Activated naive CD4-positive, alpha-beta T cell (primary cell): ENCODE results near the gene SLC37A1.

Source experiments
- DNase-seq, 4 experiments: peaks; one replicate each; lab custom pipeline; 2025; lab: John Stamatoyannopoulos, UW

The SLC37A1 gene

GRCh38 chr21:42578761-42579415 is 65.2 kb downstream of the SLC37A1 start:
- DNase-seq, result no peak

DNA sequence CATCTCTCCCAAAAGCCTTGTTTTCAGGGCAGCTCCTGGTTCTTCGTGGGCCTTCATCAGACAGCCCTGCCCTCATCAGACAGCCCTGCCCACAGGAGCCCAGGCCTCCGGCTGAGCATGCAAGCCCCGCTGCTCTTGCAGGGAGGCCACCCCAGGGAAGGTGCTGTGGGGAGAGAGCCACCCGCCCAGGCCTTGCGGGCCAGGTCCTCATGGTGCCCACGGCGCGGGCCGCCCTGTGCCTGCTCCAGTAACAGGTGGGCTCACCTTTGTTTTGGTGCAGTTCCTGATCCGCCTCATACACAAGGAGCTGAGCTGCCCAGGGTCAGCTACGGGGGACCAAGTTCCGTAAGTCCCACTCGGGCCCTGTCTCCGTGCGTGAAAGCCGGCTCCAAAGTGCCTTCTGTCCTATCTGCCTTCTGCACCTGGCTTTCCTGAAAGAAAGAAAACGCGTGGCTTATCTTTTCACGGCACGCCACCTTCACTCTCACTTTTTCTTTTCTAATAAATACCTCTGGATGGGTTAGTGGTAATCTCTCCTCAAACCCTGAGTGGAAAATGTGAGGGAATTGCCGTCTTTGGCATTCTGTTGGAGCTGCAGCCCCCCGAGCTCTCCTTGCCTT is 65.9 kb downstream of the SLC37A1 start:
- DNase-seq, result no peak

DNA sequence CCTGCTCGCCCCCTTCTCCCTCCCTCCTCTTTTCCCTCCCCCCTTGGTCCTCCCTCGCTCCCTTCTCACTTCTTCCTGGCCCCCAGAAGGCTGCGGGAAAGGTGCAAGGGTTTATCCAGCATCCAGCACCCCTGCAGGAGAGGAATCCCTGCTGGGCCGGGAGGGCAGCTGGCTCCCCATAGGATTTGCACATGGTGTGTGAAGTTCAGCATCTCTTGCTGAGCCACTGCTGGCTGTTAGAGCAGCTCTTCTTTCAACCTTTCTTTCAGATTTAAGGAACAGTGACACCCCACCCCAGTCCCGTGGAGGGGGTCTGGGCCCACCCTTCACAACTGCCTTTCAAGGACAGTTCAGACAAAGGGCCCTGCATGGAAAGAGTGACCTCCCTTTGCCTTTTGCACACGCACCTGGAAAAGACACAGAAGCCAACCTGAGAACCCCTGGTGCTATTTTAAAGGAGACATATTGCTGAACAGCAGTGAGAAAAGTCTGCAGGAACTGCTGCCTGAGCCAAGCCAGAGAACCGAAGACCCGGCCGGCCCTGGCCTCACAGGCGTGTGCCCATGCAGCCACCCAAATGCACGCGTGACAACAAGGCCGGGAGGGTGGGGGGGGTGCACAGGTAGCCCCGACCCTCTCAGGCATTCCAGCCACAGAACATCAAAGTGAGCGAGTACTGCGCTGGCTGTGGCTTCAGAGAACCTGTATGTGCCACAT is 66.6 kb downstream of the SLC37A1 start:
- DNase-seq, result no peak

DNA sequence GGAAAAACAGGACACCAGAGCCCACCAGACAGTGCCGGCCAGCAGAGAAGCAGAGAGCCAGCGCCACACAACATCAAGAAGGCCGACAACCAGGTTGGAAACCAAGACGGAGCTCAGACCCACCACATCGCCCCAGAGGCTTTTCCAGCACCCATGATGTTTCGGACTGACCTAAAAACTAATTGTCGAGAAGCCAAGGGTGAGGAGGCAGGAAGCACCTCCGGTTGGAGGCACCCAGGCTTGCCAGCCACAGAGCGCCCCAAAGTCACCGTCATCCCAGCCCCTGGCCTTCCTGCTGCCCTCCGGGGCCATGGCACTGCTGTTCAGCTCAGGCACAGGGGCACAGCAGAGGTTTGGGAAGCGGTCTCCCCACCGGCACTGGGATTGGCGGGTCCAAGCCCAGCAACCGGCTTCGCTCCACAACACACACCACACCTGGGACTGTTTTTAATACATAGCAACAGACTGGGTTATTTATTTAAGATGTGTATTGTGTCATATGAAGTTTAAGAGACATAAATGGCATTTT is 67.2 kb downstream of the SLC37A1 start:
- no peak for DNase-seq

DNA sequence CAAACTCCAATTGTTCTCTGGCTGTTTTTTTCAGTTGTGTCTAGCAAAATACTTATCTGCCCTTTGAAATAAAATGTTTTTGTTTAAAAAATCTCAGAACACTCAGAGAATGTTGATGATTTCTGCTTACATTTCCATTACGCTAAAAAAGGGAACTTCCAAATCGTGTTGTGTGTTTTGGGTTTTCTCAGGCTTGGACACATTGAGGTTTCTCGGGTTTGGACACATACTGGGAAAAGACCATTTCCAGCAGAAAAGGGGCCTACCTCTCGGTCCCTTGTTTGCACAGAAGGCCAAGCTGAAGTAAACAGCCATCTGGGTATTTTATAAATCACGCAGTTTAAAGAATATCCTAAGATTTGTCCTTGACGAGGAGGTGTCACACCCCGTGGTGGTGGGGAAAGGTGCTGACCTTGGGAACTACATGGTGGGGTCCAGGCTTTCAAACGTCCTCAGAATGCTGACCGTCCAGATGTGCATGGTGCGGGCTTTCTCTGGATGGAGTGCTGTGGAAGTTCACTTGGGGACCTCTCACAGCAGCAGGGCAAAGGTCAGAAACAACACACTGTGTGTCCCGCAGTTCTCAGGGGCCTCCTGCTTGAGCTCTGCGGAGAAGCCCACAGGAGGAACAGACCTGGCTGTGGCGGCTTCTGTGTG is 67.8 kb downstream of the SLC37A1 start:
- DNase-seq, result no peak

DNA sequence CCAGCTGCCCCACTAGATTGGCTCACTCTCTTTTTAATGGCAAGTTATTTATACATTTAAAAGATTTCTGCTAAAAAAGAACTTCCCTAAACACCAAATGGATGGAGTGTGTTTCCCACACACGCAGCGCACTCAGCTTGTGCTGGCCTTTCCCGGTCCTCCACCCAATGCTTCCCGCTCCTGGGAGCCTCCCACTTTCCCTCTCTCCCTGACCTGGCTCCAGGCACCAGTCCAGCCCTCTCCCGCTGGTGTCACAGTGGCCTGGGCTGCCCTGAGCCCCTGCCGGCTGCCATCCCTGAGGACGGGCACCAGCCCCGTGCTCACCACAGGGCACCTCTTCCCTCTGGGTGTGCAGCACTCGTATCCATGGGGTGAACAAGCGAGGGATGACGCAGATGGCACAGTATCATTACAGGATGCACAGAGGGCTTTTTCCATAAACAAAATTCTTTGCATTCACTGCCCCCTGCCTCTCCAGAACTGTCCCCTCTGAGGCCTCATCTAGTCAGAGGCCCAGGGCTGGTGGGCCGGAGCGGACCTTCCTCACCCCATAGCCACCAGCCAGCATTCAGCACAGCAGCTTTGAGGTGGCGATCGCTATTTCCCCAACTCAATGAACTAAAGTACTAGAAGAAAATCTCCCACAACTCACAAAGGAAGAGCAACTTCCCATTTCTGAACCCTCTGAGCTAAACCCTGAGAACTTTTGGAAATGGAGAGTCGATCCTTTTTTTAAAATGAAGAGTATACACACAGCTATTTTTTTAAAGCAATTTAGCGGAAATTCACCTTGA is 68.5 kb downstream of the SLC37A1 start:
- no peak for DNase-seq

GRCh38 chr21:42582787-42583476 is 69.3 kb downstream of the SLC37A1 start:
- no peak for DNase-seq

DNA sequence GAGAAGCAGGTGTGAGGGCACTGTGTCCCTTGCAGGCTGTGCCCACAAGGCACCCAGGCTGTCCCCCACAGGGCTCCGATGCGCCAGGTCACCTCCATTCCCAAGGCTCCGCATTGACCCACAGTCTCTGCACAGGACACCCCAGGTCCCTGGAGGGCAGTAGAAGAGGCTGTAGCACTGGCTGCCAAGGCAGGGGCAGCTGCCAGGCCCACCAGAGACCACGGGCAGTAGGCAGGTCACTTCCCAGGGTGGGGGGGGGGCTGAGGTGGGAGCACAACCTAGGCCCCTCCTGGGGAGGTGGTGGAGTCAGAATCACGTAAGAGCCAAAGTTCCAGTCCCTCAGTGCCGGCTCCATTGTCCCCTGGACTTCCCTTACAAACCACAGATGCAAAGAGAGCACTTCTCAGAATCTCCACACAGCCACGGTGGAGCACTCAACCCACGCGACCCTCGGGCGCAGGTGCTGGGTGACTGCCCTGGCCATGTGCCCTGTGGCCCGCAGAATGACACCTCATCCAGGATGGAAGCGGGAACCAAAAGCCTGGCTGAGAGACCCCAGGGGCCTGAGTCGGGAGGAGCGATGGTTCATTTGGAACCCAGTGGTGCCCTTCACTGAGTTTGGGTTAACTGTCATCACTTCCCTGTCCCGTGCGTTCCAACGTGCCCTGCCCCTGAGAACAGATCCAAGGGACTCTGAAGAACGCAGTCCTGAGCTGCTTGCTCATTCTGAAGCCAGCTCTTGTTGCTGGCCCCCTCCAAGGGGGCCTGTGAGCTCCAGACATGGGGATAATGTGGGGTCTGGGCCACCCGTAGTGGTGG is 70.0 kb downstream of the SLC37A1 start:
- DNase-seq, result no peak

GRCh38 chr21:42584296-42584641 is 70.6 kb downstream of the SLC37A1 start:
- DNase-seq, result no peak

GRCh38 chr21:42585881-42586280 is 72.2 kb downstream of the SLC37A1 start:
- DNase-seq, result no peak

DNA sequence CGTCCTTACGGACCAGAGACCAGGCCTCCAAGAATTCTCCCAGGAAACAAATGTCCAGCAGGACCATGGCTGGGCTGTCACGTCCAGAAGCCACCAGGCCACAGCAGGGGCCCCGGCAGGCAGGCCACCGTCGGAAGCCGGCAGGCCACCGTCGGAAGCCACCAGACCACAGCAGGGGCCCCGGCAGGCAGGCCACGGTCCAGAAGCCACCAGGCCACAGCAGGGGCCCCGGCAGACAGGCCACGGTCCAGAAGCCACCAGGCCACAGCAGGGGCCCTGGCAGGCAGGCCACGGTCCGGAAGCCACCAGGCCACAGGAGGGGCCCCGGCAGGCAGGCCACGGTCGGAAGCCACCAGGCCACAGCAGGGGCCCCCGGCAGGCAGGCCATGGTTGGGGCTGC is 72.8 kb downstream of the SLC37A1 start:
- DNase-seq, result no peak

GRCh38 chr21:42587036-42587435 is 73.4 kb downstream of the SLC37A1 start:
- no peak for DNase-seq

GRCh38 chr21:42590431-42591131 is 76.9 kb downstream of the SLC37A1 start:
- DNase-seq, result peak in 1 of 4 experiments; percentile 6

DNA sequence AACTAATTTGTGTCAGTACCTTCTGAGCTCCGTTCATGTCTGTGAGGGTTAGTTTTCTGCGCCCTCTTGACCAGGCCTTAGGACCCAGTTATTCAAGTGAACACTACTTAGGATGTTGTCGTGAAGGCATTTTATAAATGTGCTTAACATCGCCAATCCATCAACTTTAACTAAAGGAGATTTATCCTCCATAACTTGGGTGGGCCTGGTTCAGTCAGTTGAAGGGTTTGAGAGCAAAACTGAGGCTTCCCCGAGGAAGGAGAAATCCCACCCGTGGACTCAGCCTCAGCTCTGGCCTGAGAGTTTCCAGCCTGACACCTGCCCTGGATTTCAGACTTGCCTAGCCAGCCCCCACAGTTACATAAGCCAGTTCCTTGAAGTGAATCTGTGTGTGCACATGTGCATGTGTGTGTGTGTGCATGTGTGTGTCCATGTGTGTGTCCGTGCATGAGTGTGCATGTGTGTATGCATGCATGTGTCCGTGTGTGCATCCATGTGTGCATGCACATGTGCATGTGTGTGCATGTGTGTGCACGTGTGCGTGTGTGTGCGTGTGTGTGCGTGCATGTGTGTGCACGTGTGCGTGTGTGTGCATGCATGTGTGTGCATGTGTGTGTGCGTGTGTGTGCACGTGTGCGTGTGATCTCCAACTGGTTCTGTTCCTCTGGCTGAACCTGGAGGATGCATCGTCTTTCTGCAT is 77.7 kb downstream of the SLC37A1 start:
- DNase-seq, result no peak

DNA sequence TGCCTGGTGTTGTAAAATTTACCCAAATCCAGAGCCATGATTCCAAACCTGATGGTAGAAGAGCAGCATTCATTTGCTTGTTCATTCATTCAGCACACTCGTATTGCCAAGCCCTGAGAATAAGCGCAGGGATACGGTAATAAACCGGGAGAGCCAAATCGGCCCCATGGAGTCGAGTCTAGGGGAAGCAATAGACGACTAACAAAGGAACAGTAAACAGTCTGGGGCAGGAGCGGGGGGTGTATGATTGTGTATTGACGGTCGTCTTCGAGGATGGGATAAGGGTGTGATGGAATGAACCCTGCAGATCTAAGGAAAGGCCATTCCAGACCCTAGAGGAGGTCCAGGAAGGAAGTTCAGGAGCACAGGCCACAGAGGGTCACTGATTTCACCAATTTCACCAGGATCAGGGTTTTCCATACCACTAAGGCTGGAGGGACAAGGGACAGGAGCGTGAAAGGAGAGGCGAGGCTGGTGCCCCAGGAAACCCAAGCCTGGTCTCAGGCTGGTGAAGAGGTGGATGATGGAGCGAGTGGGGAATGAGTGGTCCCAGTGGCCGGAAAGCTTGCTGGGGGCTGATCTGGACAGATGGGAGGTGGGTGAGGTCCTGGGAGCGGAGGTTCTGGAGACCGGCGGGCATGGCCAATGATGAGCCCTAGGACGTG is 78.6 kb downstream of the SLC37A1 start:
- no peak for DNase-seq

DNA sequence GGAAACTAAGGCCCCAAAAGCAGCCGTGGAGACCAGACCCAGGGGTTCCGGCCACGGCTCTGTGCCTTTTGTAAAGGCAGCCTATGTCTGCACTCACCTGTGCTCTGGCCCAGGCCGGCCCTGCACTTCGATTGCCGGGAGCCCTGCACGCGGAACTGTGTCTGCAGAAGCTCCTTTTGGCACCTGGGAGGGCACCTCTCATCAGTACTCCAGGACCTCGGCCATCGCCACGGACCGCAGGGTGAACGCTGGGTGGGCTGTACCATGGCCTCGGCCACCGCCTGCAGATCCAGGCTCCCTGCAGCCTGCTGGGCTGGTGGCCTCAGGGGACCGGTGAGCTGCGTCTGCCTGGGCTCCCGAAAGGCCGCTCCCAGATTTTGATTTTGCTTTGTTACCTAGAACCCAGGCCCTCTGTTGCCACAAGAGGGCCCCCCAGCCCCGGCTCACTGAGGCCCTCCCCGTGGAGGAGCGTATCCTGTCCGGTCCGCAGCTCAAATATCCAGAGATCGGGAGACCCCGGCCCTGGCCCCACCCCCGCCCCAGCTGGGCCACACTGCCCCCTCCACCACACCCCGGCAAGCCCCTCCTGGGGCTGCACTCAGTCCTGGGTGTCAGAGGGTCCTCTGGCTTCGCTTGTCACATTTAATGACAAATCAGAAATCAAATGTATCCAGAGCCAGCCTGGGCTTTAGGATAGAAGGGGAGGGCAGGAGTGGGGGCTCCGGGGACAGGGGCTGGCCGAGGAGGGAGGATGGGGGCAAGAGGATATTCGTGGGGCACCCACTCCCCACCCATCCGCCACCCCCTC is 79.6 kb downstream of the SLC37A1 start:
- peak in 3 of 4 experiments; percentile 40 to 62 (median 55) for DNase-seq

DNA sequence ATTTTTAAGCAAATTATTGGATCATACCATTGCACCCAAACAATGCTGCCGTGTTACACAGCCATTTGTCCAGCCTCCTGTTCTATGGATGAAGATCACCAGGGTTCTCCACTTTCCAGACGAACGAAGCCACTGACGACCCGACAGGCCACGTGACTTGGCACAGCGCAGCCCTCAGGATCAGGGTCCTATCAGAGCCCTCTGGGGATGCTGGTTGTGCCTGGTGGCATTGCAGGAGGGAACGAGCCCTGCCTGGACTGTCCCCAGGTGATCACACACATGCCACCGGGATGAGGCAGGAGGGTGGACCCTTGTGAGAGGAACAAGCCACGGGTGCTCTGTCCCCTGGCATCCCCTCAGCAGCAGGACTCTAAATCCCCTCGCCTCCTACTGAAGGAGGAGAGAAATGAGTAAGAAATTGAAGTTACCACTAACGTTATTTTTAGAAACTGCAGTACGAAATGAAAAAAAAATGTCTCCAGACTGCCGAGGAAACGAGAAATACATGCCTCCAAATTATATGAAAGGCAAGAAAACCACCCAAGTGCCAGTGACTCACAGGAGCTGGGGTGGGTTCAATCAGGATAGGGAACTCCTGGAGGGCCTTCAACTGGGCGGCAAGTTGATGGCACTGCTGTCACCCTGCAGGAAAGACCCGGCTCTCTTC is 81.1 kb downstream of the SLC37A1 start:
- no peak for DNase-seq
